SH-SY5Y (cell line): ENCODE results near the gene C1orf105.

ENCODE experiments used
- GATA2 ChIP-seq: IDR thresholded peaks from 2 replicates; pipeline ENCODE4 v1.6.1; 2011; ENCODE audit warnings: mild to moderate bottlenecking, low read depth, low read length
- GATA3 ChIP-seq: IDR thresholded peaks from 2 replicates; pipeline ENCODE4 v1.6.1; 2011; ENCODE audit warnings: low read depth, mild to moderate bottlenecking, low read length, moderate library complexity

GRCh38 chr1:172515436-172515835 lies 95.0 kb downstream of the C1orf105 start:
- TF ChIP-seq GATA2 (no peak), GATA3 (no peak)
